ACC112 (cell line): Measurements from ENCODE around the gene SRPX2.

ENCODE experiments used
- H2AFZ ChIP-seq: fragments of 200-600 bp; sonication (generic); one replicate; pipeline ENCODE4 v1.6.0; 2017; ENCODE audit warnings: antibody characterized with exemption, low read length; ENCODE audit not compliant: unreplicated experiment
- H3K27ac ChIP-seq: fragments of 200-600 bp; sonication (generic); 2 replicates; pipeline ENCODE4 v1.5.1; 2014; ENCODE audit warnings: low read depth, mild to moderate bottlenecking, antibody characterized with exemption, low read length, moderate library complexity
- H3K27me3 ChIP-seq: fragments of 200-600 bp; sonication (generic); 2 replicates; pipeline ENCODE4 v1.6.1; 2014; ENCODE audit warnings: mild to moderate bottlenecking, antibody characterized with exemption, low read length, moderate library complexity, mixed read lengths; ENCODE audit not compliant: insufficient read depth
- H3K36me3 ChIP-seq: fragments of 200-600 bp; sonication (generic); 2 replicates; pipeline ENCODE4 v1.6.1; 2016; ENCODE audit warnings: mild to moderate bottlenecking, antibody characterized with exemption, low read length, moderate library complexity, mixed read lengths; ENCODE audit not compliant: insufficient read depth
- H3K4me1 ChIP-seq: fragments of 200-600 bp; sonication (generic); one replicate; pipeline ENCODE4 v1.6.1; 2016; ENCODE audit warnings: low read length, mixed read lengths; ENCODE audit not compliant: insufficient read depth, unreplicated experiment, control insufficient read depth
- H3K4me3 ChIP-seq: fragments of 200-600 bp; sonication (generic); 2 replicates; pipeline ENCODE4 v1.5.1; 2014; ENCODE audit warnings: mild to moderate bottlenecking, low read depth, low read length
- H3K79me2 ChIP-seq: fragments of 200-600 bp; sonication (generic); one replicate; pipeline ENCODE4 v1.6.0; 2016; ENCODE audit warnings: low read length; ENCODE audit not compliant: control insufficient read depth, unreplicated experiment, insufficient read depth

The SRPX2 gene

DNA sequence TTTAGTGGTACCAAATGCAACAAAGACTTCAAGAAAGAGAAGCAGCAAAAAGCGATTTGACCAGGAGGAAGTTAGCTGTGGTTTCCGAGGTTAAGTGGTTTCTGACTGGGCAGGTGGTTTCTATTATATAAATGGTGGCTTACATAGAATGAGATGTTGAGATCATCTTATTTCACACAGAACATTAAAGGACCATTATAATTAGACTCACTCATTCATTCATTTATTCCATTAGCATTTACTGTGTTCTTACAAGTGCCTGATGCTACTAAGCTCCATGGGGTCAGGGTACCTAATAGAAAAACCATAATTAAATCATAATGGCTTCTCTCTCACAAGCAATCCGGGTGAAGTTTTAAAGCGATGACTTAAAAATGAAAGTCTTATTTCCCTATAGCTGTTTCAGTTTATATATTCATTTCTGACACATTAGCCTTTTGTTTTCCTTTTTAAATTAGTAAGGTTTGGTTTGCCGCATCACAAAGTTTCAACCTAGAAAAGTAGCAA, 18.0 kb upstream of the SRPX2 start:
- Histone ChIP-seq H3K27ac (no peak overlapping the region), H3K36me3 (no peaks in the 10 kb centered on the region), H3K4me3 (no peak overlapping the region), H2AFZ (no peak overlapping the region), H3K79me2 (no peaks in the 10 kb centered on the region), H3K27me3 (no peaks in the 10 kb centered on the region), H3K4me1 (no peaks in the 10 kb centered on the region)

DNA sequence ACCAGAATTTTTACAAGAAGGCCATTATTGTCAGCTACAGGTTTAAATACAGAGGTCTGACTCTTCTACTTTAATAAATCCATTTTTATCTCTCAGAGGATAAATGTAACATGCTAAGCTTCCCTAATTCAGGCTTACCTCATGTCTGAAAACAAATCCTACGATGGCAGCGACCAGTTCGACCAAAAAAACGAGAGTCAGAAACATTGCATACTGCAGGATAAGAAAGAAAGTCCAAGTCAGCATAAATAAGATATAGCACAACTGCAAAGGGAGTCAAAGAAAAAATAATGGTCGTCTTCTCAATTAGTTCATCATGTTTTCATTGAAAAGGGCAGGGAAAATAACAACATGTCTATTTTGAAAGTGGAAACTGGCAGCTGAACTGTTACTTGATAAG, 9.0 kb upstream of the SRPX2 start:
- H3K27me3 ChIP-seq: no peaks in the 10 kb centered on the region
- peaks cover 4% of the 10 kb centered on the region for H3K4me1 ChIP-seq
- H2AFZ ChIP-seq: no peak overlapping the region
- H3K36me3 ChIP-seq: 0 out of 2 replicates have a peak, but pooled peaks cover 4% of the 10 kb centered on the region
- H3K4me3 ChIP-seq: peak overlapping the region; percentile 90; the same call in 1 of the 2 replicates
- H3K27ac ChIP-seq: no peak overlapping the region
- no peaks in the 10 kb centered on the region for H3K79me2 ChIP-seq

DNA sequence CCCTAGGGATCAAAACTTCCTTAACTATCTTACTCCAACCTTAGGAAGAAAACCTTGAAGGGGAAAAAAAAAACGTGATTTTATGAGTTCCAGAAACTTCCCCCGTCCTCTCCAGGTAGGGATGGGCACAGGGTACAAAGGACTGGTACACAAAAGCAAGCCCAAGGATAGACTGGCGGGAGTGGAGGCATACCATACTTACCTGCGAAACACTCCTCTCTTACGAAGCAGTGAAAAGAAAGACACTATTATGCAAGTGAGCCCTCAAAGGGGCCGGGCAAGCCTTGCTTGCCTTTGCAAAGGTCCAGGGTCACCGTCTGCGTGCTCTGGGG, 8.0 kb upstream of the SRPX2 start:
- Histone ChIP-seq H3K4me1 (peaks cover 4% of the 10 kb centered on the region), H3K27ac (no peak overlapping the region), H3K36me3 (0 out of 2 replicates have a peak, but pooled peaks cover 4% of the 10 kb centered on the region), H2AFZ (peak overlapping the region; percentile 81), H3K4me3 (peak overlapping the region; percentile 90), H3K27me3 (no peaks in the 10 kb centered on the region), H3K79me2 (no peaks in the 10 kb centered on the region)

DNA sequence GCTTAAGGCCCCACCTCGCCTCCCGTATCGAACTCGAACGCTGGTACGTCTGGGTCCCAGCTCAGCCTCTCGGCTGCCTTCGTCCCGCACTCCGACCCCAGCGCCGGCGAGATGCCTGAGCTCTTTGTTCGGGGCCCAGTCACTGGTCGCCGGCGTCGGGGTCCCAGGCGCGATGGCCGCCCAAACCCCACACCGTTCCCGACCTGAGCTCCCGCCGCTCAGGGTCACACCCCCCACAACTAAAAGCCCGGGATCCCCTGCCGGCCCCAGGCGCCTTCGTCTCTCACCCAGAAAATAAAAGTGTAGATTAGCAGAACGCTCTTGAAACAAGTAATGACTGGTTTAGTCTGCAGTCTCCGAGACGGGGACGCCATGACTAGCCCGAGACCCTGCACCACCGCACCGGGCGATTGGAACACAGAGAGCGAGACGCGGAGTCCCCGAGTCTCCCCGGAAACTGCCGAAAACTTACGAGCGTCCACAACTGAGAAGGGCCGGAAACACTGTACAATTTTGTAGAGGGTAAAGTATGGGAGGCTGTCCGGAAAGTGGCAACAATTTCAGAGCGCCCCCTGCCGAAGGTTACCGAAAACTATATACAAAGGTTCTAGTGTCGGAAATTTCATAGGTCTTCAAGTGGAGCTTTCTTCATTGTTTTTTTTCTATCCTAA, 7.5 kb upstream of the SRPX2 start, which contains the start of gene TSPAN6:
Gene TSPAN6 (minus strand): TSS at position 486 of the 671 bp plus-strand sequence. CDS start 112 bp downstream, at position 374.
- Histone ChIP-seq H3K4me3 (peak within 1 kb of the TSS; percentile 90), H3K36me3 (0 out of 2 replicates have a peak, but pooled peaks cover 4% of the 10 kb centered on the region), H3K4me1 (peaks cover 4% of the 10 kb centered on the region), H3K27ac (0 out of 2 replicates have a peak within 1 kb of the TSS, but pooled peaks have one; percentile 7), H3K27me3 (no peaks in the 10 kb centered on the region), H2AFZ (peak within 1 kb of the TSS; percentile 81), H3K79me2 (no peaks in the 10 kb centered on the region)

DNA sequence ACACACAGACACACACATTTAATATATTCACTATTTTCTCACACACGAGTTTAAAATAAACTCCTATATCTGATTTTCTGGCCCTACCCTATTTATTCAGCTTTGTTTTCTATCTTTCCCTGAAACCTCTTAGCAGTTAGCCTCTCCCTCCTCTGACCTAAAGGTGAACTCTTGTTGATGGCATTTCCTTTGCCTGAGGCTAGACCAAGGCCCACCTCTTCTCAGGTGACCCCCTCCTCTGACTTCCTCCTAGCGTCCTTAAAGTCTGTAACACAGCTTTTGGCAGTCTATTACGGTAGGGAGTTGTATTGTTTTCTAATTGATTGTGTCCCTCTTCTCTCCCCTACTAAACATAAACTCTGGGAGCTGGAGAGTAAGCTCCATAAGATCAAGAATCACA, 1.7 kb upstream of the SRPX2 start:
- Histone ChIP-seq H3K4me1 (peaks cover 21% of the 10 kb centered on the region), H3K27ac (no peak overlapping the region), H3K27me3 (no peaks in the 10 kb centered on the region), H2AFZ (no peak overlapping the region), H3K4me3 (no peak overlapping the region), H3K79me2 (peaks cover 26% of the 10 kb centered on the region), H3K36me3 (no peaks in the 10 kb centered on the region)

DNA sequence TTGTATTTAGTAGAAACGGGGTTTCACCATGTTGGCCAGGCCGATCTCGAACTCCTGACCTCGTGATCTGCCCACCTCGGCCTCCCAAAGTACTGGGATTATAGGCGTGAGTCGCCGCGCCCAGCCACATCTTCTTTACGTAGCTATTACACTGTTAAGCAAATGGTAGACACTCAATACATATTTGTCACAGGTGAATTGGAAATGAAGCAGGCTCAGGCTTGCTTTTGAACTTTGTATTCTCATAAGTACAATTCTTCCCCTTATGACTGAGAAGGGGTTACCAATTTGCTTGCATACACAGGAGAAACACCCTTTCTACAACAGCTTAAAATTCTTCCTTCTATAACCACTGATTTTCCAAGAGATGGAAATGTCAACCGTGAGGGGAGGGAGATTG, 787 bp upstream of the SRPX2 start:
- peak overlapping the region; percentile 99 for H3K27ac ChIP-seq
- no peak overlapping the region for H2AFZ ChIP-seq
- H3K36me3 ChIP-seq: no peaks in the 10 kb centered on the region
- peak overlapping the region; percentile 95; the same call in 1 of the 2 replicates for H3K4me3 ChIP-seq
- H3K27me3 ChIP-seq: no peaks in the 10 kb centered on the region
- H3K4me1 ChIP-seq: peaks cover 31% of the 10 kb centered on the region
- H3K79me2 ChIP-seq: peaks cover 32% of the 10 kb centered on the region

DNA sequence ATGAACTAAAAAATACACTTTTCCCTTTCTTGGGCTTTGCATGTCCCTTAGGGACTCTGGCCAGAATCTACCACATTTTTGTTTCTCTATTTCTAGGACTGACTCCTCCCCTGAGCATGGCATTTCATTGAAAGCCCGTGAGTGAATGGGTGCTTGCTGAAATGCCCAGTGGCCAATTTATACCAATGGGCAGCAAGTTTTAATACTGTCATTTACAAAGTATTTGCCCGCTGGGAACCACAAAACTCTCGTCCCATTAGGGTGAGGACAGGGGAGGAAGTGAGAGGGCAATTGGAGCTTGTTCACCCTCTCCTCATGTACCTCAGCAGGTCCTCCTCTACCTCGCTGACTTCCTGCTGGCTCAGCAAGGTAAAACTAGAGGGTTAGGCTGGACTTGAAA, 1.1 kb downstream of the SRPX2 start:
- peaks cover 32% of the 10 kb centered on the region for H3K79me2 ChIP-seq
- H3K27me3 ChIP-seq: no peaks in the 10 kb centered on the region
- H3K36me3 ChIP-seq: no peaks in the 10 kb centered on the region
- peaks cover 41% of the 10 kb centered on the region for H3K4me1 ChIP-seq
- H3K4me3 ChIP-seq: peak overlapping the region; percentile 95
- peak overlapping the region; percentile 99 for H3K27ac ChIP-seq
- no peak overlapping the region for H2AFZ ChIP-seq

DNA sequence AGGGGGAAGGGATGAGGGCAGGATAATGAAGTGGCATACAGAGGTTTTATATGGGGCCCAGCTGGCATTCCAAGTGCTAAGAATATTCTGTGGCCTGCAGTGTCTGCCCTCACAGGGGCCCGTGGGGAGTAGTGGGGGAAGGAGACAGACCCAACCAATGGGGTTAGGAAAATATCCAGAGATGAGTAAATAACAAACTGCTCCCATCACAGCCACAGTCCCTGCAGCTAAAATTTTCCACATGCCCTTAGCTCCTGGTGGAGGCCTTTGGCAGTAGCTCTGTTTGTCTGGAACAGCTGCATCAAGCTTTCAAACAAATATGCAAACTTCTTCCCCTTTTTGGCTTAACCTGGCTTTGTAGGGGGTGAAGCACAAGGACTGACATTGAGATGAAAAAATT, 3.1 kb downstream of the SRPX2 start:
- Histone ChIP-seq H3K36me3 (peaks cover 8% of the 10 kb centered on the region; the same call in 1 of the 2 replicates), H3K79me2 (peaks cover 32% of the 10 kb centered on the region), H2AFZ (no peak overlapping the region), H3K27ac (peak overlapping the region; percentile 99), H3K4me1 (peaks cover 50% of the 10 kb centered on the region), H3K4me3 (peak overlapping the region; percentile 95), H3K27me3 (no peaks in the 10 kb centered on the region)

DNA sequence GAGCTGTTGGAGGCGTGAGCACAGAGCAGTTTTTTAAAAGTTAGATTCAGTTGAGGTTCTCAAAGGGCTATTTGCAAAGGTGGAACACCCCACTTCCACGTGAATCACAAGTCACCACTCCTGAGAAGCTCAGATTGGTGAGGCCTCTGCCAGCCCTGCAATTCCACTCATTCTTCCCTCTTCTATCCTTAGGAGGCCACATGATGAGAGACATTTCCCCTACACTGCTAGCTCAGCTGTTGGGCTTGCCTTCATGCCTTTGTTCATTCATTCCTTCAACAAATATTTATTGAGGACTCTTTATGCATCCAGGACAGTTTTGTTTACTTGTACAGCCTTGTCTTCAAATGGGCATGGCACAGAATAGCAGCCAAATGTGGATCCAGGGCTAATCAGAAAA, 3.7 kb downstream of the SRPX2 start:
- H3K27me3 ChIP-seq: no peaks in the 10 kb centered on the region
- peaks cover 8% of the 10 kb centered on the region; the same call in 1 of the 2 replicates for H3K36me3 ChIP-seq
- H3K4me3 ChIP-seq: peak overlapping the region; percentile 95
- peak overlapping the region; percentile 99 for H3K27ac ChIP-seq
- H3K4me1 ChIP-seq: peaks cover 50% of the 10 kb centered on the region
- H2AFZ ChIP-seq: no peak overlapping the region
- peaks cover 34% of the 10 kb centered on the region for H3K79me2 ChIP-seq

DNA sequence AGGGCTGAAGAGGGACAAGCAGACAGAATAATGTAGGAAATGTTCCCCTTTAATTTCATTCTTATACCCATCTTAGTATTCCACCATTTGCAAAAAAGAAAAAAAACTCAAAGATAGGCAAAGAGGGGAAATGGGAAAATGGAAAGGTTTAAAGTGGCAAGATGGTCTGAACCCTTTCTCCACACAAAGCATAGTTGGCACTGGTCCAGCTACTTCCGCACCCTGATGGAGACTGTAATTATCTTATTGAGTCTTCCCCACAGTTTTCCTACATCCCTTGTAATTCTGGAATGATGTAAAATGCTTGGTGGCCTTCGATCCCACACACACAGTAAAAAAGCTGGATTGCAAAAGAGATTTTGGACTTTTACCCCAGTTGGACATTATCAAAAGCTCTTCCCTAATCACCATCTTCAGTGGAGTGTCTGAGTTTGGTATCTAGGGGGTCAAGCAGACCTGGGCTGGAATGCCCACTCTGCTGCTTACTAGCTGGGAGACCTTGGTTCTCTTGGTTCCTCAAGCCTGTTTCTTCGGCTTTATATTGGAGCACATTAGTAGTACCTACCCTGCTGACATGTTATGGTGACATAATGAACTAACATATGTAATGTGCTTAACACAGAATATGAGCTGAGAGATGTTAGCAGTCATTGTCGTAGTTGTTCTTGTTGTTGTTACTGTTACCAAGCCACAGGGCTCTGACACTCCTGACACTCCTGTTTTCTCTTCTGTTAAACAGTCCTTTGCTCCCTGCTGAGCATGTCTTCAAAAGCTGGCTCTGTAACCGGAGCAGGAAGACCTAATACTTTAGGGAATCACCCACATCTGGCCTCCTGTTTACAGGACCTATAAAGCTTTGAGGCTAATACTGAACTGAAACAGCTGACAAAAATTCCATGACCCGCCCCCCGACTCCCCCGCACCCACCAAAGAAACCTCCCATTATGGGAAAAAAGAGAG, 4.7 kb downstream of the SRPX2 start:
- H3K27me3 ChIP-seq: no peaks in the 10 kb centered on the region
- H3K79me2 ChIP-seq: peaks cover 36% of the 10 kb centered on the region
- peaks cover 44% of the 10 kb centered on the region for H3K4me1 ChIP-seq
- no peak overlapping the region for H2AFZ ChIP-seq
- H3K36me3 ChIP-seq: peaks cover 8% of the 10 kb centered on the region; the same call in 1 of the 2 replicates
- H3K4me3 ChIP-seq: peak overlapping the region; percentile 95
- peak overlapping the region; percentile 99 for H3K27ac ChIP-seq
